Measurements from ENCODE around the gene PTPN13. TPM values are rescaled to one million over a fixed set of nuclear protein-coding genes. Genes with fewer than 3 reads are reported as not detected.

The PTPN13 gene
- total RNA-seq, 1 experiment from 2014 or later = 12.1 TPM

DNA sequence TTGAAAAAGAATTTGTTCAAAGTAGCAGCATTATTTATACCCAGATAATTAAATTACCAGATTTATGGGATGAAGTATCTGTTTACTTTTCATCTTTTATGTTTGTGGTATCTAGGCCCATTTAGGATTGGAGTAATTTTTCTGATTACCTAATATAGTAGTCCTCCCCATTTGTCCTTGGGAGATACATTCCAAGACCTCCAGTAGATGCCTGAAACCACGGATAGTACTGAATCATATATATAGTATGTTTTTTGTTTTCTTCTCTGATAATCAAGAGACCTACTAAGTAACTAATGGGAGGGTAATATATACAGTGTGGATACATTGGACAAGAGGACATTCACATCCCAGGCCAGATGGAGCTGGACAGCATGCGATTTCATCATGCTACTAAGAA is 30.7 kb upstream of the PTPN13 start:
- no peaks in the 10 kb centered on the region for H3K9me2 ChIP-seq (replicated peaks; ENCODE audit: low read length)
- no peaks in the 10 kb centered on the region for H3K79me2 ChIP-seq (ENCODE audit: low read length)
- H3K9me3 ChIP-seq (ENCODE audit: low read length) = no peaks in the 10 kb centered on the region
- H3K27me3 ChIP-seq (ENCODE audit: low read length) = no peaks in the 10 kb centered on the region
- ATAC-seq = no peak
- BruUV-seq (replicated peaks) = no TSS peak
- H3K27ac ChIP-seq (ENCODE audit: low read length) = no peak overlapping the region
- ChIA-PET CTCF (no interaction called here), POLR2A (ENCODE audit: unreplicated experiment) (no interaction called here)
- no peak overlapping the region for H3K4me2 ChIP-seq (ENCODE audit: low read length)
- H3K36me3 ChIP-seq (ENCODE audit: low read depth, low read length) = no peaks in the 10 kb centered on the region
- no peaks in the 10 kb centered on the region for H3F3A ChIP-seq (ENCODE audit: low read length, unreplicated experiment)
- no peak for DNase-seq
- H3K4me3 ChIP-seq (ENCODE audit: low read length) = no peak overlapping the region
- TF ChIP-seq EZH2 (IDR thresholded peaks at IDR 0.05; ENCODE audit: low read length, unreplicated experiment) = no peak
- no peak for TF ChIP-seq EZH2phosphoT487 (IDR thresholded peaks at IDR 0.05; ENCODE audit: borderline replicate concordance, low read length)
- TF ChIP-seq, protein P1, sequence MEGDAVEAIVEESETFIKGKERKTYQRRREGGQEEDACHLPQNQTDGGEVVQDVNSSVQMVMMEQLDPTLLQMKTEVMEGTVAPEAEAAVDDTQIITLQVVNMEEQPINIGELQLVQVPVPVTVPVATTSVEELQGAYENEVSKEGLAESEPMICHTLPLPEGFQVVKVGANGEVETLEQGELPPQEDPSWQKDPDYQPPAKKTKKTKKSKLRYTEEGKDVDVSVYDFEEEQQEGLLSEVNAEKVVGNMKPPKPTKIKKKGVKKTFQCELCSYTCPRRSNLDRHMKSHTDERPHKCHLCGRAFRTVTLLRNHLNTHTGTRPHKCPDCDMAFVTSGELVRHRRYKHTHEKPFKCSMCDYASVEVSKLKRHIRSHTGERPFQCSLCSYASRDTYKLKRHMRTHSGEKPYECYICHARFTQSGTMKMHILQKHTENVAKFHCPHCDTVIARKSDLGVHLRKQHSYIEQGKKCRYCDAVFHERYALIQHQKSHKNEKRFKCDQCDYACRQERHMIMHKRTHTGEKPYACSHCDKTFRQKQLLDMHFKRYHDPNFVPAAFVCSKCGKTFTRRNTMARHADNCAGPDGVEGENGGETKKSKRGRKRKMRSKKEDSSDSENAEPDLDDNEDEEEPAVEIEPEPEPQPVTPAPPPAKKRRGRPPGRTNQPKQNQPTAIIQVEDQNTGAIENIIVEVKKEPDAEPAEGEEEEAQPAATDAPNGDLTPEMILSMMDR (conservative IDR thresholded peaks at IDR 0.05; ENCODE audit: low read depth, low read length) = no peak
- H3K4me1 ChIP-seq (ENCODE audit: insufficient read depth, low read length) = peaks cover 6% of the 10 kb centered on the region; the same call in 1 of the 2 replicates
- H2AFZ ChIP-seq (ENCODE audit: low read length) = no peak overlapping the region
- intact Hi-C loops (cut with micrococcal nuclease) = no loop called here
- H3K9ac ChIP-seq (ENCODE audit: low read length) = no peak overlapping the region
- no peaks in the 10 kb centered on the region for H4K20me1 ChIP-seq (ENCODE audit: low read length)

DNA sequence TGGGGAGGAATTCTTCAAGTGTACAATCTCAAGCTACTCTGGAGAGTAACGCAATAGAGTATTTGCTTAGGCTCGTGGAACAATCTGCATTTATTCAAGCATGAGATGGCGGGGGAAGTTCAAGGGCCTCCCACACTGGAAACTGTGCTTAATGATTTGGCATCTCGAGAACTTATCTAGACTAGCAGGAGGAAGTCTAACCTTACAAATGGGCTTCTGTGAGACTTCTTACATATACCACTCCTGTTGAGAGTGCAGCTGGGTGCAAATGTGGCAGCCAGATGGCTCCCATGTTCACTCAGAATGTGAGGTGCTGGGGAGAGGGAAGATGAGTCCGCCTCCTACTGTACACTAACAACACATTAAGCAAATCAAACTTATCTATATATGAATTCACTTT is 29.3 kb upstream of the PTPN13 start:
- intact Hi-C loops (cut with micrococcal nuclease) = no loop called here
- no peaks in the 10 kb centered on the region for H3F3A ChIP-seq (ENCODE audit: low read length, unreplicated experiment)
- ATAC-seq (no peak), DNase-seq (no peak)
- H3K9me3 ChIP-seq (ENCODE audit: low read length) = no peaks in the 10 kb centered on the region
- H4K20me1 ChIP-seq (ENCODE audit: low read length) = no peaks in the 10 kb centered on the region
- H3K4me1 ChIP-seq (ENCODE audit: insufficient read depth, low read length) = no peaks in the 10 kb centered on the region
- H3K9ac ChIP-seq (ENCODE audit: low read length) = no peak overlapping the region
- no peak overlapping the region for H2AFZ ChIP-seq (ENCODE audit: low read length)
- no peaks in the 10 kb centered on the region for H3K27me3 ChIP-seq (ENCODE audit: low read length)
- no TSS peak for BruUV-seq (replicated peaks)
- no peak overlapping the region for H3K4me2 ChIP-seq (ENCODE audit: low read length)
- no peak overlapping the region for H3K4me3 ChIP-seq (ENCODE audit: low read length)
- no peaks in the 10 kb centered on the region for H3K79me2 ChIP-seq (ENCODE audit: low read length)
- ChIA-PET POLR2A (ENCODE audit: unreplicated experiment) (no interaction called here), CTCF (no interaction called here)
- H3K9me2 ChIP-seq (replicated peaks; ENCODE audit: low read length) = no peaks in the 10 kb centered on the region
- H3K36me3 ChIP-seq (ENCODE audit: low read depth, low read length) = no peaks in the 10 kb centered on the region
- no peak for TF ChIP-seq EZH2phosphoT487 (IDR thresholded peaks at IDR 0.05; ENCODE audit: borderline replicate concordance, low read length)
- TF ChIP-seq, protein P1 (conservative IDR thresholded peaks at IDR 0.05; ENCODE audit: low read depth, low read length) = no peak
- TF ChIP-seq EZH2 (IDR thresholded peaks at IDR 0.05; ENCODE audit: low read length, unreplicated experiment) = no peak
- H3K27ac ChIP-seq (ENCODE audit: low read length) = no peak overlapping the region

DNA sequence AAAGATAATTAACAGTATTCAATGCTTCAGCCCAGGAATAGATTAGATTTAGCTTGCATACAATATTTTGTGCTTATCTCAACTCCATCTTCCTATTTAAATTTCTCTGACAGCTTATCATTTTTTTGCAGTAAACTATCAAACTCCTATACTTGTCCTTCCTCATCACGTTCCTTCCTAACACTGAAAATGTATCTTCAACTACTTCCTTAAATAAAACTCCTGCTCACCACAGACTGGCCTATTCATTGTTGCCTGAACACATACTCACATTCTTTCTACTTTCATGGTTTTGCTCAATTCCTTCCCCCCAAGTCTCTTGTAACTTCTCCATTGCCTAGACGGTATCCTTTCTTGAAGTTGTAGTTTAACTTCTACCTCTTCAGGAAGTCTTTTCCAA is 28.5 kb upstream of the PTPN13 start:
- no peaks in the 10 kb centered on the region for H3K79me2 ChIP-seq (ENCODE audit: low read length)
- H3K27ac ChIP-seq (ENCODE audit: low read length) = no peak overlapping the region
- no peaks in the 10 kb centered on the region for H3K27me3 ChIP-seq (ENCODE audit: low read length)
- no peak overlapping the region for H3K4me2 ChIP-seq (ENCODE audit: low read length)
- no peaks in the 10 kb centered on the region for H4K20me1 ChIP-seq (ENCODE audit: low read length)
- no peak overlapping the region for H2AFZ ChIP-seq (ENCODE audit: low read length)
- no peaks in the 10 kb centered on the region for H3F3A ChIP-seq (ENCODE audit: low read length, unreplicated experiment)
- no peak for ATAC-seq
- ChIA-PET CTCF (no interaction called here), POLR2A (ENCODE audit: unreplicated experiment) (interaction anchor here (0.5 kb wide), 1 partner anchor 56 kb away, joined by 3 read pairs; no protein-coding TSS in a partner anchor)
- no peaks in the 10 kb centered on the region for H3K4me1 ChIP-seq (ENCODE audit: insufficient read depth, low read length)
- no peak overlapping the region for H3K9ac ChIP-seq (ENCODE audit: low read length)
- no peaks in the 10 kb centered on the region for H3K36me3 ChIP-seq (ENCODE audit: low read depth, low read length)
- TF ChIP-seq, protein P1 (conservative IDR thresholded peaks at IDR 0.05; ENCODE audit: low read depth, low read length) = no peak
- no peak for TF ChIP-seq EZH2phosphoT487 (IDR thresholded peaks at IDR 0.05; ENCODE audit: borderline replicate concordance, low read length)
- no peak for TF ChIP-seq EZH2 (IDR thresholded peaks at IDR 0.05; ENCODE audit: low read length, unreplicated experiment)
- intact Hi-C loops (cut with micrococcal nuclease) = no loop called here
- no peak for DNase-seq
- no peaks in the 10 kb centered on the region for H3K9me3 ChIP-seq (ENCODE audit: low read length)
- H3K9me2 ChIP-seq (replicated peaks; ENCODE audit: low read length) = no peaks in the 10 kb centered on the region
- no TSS peak for BruUV-seq (replicated peaks)
- H3K4me3 ChIP-seq (ENCODE audit: low read length) = no peak overlapping the region
